ENCODE results near the gene CCDC86.

DNA sequence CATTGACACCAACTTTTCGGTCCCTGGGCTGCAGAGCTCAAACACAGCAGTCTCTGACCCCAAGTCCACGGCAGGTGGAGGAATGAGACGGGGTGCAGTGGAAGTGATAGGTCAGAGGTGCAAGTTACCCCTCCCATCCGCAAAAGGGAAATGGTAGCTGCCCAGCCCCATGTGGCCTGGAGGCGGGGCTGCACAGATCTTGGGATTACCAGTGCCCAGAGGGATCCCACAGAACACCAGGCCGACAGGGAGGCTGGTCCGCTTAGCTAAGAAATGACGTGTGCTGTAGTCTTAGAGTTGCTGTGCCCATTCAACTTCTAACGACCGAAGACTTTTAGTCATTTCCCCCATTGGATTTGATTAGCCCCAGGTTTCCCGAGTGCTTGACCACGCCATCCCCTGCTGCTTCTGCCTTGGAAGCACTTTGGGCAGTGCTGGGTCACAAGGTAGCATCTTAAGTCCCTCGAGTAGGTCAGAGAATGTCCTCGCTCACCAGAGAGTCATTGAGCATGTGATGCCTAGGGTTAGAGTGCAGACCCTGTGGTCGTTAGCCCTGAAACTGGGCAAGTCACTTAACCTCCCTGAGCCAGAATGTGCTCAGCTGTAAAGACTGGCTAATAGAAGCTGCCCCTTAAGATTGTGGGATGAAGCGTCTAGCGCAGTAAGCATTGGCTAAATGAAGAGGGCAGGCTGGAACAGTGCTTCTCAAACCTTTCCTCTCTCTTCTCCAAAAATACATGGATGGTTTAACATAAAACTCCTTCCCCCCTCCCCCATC lies 9.6 kb downstream of the CCDC86 start:
- TF ChIP-seq, protein P1, sequence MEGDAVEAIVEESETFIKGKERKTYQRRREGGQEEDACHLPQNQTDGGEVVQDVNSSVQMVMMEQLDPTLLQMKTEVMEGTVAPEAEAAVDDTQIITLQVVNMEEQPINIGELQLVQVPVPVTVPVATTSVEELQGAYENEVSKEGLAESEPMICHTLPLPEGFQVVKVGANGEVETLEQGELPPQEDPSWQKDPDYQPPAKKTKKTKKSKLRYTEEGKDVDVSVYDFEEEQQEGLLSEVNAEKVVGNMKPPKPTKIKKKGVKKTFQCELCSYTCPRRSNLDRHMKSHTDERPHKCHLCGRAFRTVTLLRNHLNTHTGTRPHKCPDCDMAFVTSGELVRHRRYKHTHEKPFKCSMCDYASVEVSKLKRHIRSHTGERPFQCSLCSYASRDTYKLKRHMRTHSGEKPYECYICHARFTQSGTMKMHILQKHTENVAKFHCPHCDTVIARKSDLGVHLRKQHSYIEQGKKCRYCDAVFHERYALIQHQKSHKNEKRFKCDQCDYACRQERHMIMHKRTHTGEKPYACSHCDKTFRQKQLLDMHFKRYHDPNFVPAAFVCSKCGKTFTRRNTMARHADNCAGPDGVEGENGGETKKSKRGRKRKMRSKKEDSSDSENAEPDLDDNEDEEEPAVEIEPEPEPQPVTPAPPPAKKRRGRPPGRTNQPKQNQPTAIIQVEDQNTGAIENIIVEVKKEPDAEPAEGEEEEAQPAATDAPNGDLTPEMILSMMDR (IDR thresholded peaks at IDR 0.05) = no peak
- no peak for TF ChIP-seq POLR2A (IDR thresholded peaks at IDR 0.05)
